ENCODE data around the gene KIAA1755.

The KIAA1755 gene

DNA sequence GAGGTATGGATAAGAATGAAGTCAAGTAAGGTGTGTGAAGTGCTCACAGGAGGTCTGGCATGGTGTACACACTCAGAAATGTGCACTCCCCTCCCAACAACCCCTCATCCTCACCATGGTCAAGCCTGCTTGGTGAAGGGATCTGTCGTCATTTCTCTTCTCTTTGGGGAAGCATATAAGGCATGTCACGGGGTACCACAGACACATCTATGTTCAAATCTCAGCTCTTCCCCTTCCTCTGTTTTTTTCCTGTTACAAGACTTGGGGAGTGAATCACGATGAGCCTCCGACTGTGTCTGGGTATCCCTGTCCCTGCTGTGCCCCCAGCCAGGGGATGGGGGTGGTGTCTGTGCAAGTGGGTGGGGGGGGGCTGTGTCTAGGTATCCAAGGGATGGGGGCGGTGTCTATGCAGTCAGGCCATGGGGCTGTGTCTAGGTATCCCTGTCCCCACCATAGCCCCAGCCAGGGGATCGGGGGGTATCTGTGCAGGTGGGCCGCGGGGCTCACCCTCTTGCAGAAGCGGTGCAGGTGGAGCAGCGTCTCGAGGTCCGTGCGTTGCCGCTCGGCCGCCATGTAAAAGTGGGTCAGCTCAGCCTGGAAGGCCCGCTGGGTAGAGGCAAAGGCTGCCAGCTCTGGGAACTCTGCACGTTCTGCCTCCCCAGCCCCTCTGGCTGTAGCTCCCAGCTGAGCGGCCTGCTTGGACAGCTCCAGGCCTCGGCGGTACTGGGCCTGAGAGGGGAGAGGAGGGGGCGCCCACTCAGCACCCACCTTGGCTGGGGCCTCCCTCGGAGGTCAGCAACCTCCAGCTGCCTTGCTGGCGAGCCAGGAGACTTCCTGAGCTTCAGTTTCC is 43.6 kb downstream of the KIAA1755 start:
- TF ChIP-seq, protein P1, sequence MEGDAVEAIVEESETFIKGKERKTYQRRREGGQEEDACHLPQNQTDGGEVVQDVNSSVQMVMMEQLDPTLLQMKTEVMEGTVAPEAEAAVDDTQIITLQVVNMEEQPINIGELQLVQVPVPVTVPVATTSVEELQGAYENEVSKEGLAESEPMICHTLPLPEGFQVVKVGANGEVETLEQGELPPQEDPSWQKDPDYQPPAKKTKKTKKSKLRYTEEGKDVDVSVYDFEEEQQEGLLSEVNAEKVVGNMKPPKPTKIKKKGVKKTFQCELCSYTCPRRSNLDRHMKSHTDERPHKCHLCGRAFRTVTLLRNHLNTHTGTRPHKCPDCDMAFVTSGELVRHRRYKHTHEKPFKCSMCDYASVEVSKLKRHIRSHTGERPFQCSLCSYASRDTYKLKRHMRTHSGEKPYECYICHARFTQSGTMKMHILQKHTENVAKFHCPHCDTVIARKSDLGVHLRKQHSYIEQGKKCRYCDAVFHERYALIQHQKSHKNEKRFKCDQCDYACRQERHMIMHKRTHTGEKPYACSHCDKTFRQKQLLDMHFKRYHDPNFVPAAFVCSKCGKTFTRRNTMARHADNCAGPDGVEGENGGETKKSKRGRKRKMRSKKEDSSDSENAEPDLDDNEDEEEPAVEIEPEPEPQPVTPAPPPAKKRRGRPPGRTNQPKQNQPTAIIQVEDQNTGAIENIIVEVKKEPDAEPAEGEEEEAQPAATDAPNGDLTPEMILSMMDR (IDR thresholded peaks at IDR 0.05), result no peak

DNA sequence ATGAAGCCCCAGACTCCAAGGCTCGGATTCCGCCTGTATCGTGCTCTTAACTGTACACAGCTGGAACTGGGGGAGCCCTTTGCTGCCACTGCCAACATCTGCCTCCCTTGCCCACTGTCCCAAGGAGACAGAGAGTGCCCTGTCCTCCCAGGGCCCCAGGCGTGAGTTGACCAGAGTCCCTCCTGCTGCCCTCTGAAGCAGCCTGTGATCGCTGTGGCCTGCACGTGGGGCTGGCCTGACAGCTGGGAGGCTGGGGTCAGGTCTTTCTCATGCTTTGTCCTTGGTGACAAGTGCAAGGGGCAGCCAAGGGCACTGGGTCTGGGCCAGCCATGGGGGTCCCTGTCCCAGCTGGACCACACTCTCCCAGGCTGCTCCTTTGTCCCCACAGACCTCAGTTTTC is 44.3 kb downstream of the KIAA1755 start:
- TF ChIP-seq, protein P1 (IDR thresholded peaks at IDR 0.05), result no peak

DNA sequence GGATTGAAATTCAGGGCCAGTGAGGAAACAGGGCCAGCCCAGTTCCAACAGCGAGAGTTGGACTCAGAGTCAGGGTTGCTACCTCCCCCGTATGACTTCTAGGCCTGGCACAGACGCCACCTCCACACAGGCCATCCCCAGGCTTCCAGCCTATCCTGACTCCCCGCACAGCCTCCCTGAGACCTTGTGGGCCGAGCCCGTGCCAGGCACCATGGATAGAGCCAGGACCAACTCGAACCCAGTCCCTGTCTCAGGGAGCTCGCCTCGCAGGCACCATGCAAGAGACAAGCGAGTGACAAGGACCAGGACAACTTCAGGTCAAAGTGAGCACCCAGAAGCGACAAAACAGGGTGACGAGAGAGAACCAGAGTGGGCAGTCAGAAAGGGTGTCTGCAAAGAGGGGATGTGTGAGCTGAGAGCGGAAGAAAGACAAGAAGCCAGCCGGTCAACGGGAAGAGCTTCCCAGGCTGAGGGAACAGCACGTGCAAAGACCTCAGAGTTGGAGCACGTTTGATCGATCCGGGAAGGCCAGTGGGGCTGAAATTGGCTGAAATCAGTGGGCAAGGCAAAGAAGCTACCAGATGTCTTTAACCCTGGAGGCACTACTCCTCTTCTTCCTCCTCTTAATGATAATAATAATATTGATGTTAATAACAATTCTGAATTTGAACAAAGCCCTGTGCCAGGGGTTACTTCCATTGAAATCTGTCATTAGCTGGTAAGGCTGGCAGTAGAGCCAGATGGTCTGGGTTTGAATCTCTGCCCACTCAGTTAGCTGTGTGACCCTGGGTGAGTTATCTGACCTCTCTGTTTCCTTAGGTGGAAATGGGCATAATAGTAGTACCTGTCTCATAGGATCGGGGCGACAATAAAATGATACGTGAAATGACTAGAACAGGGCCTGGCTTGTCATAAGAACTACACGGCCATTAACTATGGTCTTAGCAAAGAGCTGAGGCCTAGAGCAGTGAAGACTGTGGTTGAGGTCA is 45.0 kb downstream of the KIAA1755 start:
- TF ChIP-seq, protein P1 (IDR thresholded peaks at IDR 0.05), result no peak

DNA sequence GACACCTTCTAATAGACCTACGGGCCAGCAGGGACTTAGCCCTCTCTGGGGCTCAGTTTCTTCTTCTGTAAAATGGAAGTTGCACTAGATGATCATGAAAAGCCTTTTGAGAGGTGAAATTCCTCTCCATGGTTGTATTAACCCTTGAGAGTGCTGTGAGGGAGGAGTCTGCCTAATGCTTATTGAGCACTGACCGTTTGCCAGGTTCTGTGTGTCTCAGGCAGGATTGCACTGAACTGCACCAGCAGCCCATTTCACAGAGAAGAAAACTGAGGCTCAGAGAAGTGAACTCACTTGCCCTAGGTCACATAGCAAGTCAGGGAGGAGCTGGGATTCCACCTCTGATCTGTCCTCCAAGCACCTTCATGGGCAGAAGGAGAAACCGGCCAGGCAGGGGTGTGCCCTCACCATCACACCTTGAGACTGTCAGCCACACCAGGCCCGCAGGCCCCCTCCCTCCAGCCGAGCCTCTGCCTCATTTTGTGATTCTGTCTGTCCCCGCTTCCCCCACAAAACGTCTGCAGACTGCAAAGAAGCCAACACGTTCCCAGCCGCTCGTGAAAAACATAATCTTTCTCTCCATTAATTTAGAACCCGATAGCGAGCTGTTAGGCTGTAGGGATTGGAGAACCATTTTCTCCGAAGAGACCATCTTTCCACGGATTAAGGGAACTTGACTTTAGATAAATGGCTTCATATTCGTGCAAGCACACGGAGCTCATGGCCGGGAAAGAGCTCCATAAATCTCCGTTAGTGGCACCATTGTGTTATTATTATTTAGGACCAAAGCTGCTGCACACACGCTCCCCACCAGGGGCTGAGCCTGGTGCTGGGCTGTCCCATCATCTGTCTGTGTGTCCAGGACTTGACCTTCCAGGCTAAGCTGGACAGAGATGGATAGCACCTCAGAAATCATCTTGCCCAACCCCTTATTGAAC is 46.0 kb downstream of the KIAA1755 start:
- TF ChIP-seq, protein P1 (IDR thresholded peaks at IDR 0.05), result no peak

DNA sequence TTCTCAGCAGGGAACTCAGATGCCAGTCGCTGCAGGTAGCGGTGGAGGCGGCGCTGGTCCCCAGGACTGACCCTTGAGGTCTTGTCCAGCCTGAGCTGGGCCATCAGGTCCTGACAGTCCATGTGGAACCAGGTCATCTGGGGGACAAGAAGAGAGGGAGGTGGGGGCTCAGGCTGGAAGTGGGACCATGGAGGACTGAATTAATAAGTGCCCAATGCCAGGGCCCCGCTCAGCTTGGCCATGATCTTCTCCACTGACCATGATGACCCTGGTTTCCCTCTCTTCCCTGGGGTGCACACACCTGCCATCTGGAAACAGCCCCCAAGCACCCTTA is 47.0 kb downstream of the KIAA1755 start:
- TF ChIP-seq, protein P1 (IDR thresholded peaks at IDR 0.05), result no peak

DNA sequence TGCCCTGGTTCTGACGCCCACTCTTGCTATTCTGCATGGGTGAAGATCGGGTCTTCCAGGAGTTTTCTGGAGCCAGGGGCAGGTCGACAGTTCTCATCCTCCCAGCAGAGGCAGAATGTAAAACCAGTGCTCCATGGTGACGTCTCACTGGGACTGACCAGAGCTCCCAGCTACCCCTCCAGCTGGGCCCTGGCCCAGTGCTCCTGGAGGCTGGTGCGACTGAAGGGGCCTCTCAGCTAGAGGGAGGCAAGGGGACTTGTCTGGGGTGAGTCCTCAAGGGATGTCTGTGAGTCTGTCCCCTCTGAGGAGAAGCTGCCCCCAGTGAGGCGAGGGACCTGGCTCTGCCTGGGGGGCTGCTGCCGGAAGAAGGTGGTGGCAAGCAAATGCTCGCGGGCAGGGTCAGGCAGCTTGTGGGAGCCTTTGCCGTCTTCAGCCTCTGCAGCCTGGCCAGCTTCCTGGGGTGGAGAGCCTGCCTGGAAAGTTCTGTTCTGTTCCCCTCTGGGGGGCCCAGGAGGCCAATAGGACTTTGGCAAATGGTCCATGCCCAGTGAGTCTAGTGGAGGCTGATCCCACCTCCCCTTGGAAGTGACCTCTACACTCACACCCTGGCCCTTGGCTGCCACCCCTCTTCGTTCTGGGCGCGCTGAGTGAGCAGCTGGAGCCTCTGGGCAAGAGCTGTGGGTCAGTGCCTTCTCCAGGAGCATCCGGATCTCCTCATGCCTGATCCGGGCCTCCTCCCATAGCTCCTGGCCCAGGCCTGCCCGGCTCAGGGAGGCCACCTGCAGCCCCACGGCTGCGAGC is 47.5 kb downstream of the KIAA1755 start:
- TF ChIP-seq, protein P1 (IDR thresholded peaks at IDR 0.05), result no peak
